Measurements from ENCODE around the gene LZTFL1.

The LZTFL1 gene

GRCh38 chr3:45884368-45885201 lies 42.7 kb upstream of the LZTFL1 start:
- no peak for DNase-seq (ENCODE audit: low read depth)
- TF ChIP-seq CTCF (conservative IDR thresholded peaks at IDR 0.05; ENCODE audit: low read length), result no peak
- H3K4me3 ChIP-seq (ENCODE audit: low read length), result no peak overlapping the region

- DNase-seq (ENCODE audit: low read depth), result no peak
- H3K4me3 ChIP-seq (ENCODE audit: low read length), result no peak overlapping the region
- no peak for TF ChIP-seq CTCF (conservative IDR thresholded peaks at IDR 0.05; ENCODE audit: low read length)
Observed at GRCh38 chr3:45881078-45882022, 39.4 kb upstream of the LZTFL1 start.

GRCh38 chr3:45880725-45881077 lies 38.8 kb upstream of the LZTFL1 start:
- DNase-seq (ENCODE audit: low read depth), result no peak
- no peak overlapping the region for H3K4me3 ChIP-seq (ENCODE audit: low read length)
- TF ChIP-seq CTCF (conservative IDR thresholded peaks at IDR 0.05; ENCODE audit: low read length), result no peak

- no peak overlapping the region for H3K4me3 ChIP-seq (ENCODE audit: low read length)
- TF ChIP-seq CTCF (conservative IDR thresholded peaks at IDR 0.05; ENCODE audit: low read length), result no peak
- no peak for DNase-seq (ENCODE audit: low read depth)
Observed at GRCh38 chr3:45878124-45878523, 36.2 kb upstream of the LZTFL1 start.

- H3K4me3 ChIP-seq (ENCODE audit: low read length), result no peak overlapping the region
- no peak for TF ChIP-seq CTCF (conservative IDR thresholded peaks at IDR 0.05; ENCODE audit: low read length)
- DNase-seq (ENCODE audit: low read depth), result no peak
Observed at GRCh38 chr3:45874677-45875346, 32.9 kb upstream of the LZTFL1 start.

- TF ChIP-seq CTCF (conservative IDR thresholded peaks at IDR 0.05; ENCODE audit: low read length), result no peak
- DNase-seq (ENCODE audit: low read depth), result no peak
- H3K4me3 ChIP-seq (ENCODE audit: low read length), result no peak overlapping the region
Observed at GRCh38 chr3:45873638-45874037, 31.7 kb upstream of the LZTFL1 start.
